GM19025 (cell line): ENCODE data around the gene ENTPD8.

Experiments
- ATAC-seq: cut with Tn5 transposase; IDR thresholded peaks from one replicate; pipeline ENCODE4 v1.9.1; 2021; ENCODE audit warnings: mild to moderate bottlenecking, low read depth, moderate library complexity; ENCODE audit not compliant: unreplicated experiment

The ENTPD8 gene, protein sequence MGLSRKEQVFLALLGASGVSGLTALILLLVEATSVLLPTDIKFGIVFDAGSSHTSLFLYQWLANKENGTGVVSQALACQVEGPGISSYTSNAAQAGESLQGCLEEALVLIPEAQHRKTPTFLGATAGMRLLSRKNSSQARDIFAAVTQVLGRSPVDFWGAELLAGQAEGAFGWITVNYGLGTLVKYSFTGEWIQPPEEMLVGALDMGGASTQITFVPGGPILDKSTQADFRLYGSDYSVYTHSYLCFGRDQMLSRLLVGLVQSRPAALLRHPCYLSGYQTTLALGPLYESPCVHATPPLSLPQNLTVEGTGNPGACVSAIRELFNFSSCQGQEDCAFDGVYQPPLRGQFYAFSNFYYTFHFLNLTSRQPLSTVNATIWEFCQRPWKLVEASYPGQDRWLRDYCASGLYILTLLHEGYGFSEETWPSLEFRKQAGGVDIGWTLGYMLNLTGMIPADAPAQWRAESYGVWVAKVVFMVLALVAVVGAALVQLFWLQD

DNA sequence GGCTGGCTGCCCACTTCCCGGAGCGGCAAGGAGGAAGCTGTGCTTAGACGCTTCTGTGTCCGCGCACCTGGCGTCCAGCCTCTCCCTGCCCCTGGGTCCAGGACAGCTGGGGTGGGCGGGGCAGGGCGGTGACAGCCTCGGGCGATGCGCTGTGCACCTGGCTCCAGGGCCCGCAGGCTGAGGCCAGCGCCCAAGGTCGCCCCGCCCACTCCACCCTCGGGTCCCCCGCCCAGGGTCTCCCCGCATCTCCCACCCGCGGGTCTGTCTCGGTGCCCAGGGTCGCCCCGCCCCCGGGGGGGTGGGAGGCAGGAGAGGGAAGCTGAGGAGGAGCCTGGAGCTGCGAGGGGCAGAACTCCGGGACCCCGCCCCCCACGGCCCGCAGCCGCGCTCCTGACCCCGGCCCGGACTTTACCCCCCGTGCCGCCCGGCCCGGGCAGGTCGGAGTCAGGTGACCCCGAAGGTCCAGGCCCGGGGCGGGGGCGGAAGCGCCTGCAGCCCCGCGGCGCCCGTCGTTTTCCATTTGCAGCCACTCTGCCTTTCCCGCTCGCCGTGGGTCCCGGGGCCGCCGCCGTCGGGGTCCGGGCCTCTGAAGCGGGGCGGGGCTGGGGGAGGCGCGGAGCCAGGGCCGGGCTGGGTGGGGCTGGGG lies at the start of gene ENTPD8:
ENTPD8 (minus strand) TSS at position 69 of the 646 bp plus-strand sequence. CDS start 3,072 bp downstream, outside the sequence.
- ATAC-seq, result no peak

DNA sequence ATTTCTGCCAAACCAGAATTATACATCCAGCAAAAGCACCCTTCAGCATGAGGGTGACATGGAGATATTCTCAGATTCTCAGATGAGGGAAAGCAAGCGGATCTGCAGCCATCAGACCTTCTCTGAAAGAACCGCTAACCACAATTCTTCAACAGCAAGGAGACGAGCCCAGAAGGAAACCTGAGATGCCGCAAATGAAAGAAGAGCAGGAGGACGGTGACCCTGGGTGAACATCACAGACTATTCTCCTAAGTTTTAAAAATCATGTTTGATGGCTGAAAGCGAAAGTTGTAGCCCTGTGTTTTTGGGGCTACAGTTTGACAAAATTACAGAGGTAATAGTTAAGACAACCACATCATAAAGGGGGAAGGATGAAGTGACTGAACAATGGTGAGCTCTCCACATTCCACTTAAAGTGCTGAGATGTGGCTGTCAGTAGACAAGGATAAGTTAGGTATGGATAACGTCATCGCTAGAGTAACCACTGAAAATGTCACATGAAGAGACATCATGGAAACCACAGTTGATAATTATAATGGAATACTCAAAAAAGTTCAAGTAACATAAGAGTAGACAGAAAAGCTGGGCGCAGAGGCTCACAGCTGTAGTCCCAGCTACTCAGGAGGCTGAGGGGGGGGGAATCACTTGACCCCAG lies 49.5 kb upstream of the ENTPD8 start:
- no peak for ATAC-seq

DNA sequence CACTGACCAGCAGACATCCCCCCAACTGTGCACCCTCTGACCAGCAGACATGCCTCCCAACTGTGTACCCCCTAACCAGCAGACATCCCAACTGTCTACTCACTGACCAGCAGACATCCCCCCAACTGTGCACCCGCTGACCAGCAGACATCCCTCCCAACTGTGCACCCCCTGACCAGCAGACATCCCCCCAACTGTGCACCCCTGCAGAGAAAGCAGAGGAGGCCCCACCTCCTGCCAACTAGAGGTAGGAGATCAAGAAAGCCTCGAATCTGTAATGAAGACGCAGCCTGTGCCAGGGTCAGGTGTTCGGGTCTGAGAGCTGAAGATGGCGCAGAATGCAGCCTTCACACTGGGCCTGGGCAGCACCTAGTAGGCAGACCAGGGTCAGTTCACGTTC lies 47.7 kb upstream of the ENTPD8 start:
- no peak for ATAC-seq

DNA sequence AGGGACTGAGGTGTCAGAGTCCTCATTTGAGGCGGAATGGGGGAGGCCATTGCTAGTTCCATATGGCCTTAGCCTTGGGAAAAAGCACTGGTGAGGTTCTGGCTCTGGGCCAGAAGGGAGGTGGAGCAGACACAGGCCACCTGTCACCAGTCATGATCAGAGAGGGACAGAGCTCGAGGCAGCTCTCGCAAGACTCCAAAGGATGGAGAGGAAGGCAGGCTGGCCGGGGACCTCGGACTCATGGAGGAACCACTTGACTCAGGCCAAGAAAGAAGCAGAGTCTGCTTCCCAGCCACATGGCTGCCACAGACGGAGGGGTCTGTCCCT lies 47.1 kb upstream of the ENTPD8 start:
- ATAC-seq, result no peak

DNA sequence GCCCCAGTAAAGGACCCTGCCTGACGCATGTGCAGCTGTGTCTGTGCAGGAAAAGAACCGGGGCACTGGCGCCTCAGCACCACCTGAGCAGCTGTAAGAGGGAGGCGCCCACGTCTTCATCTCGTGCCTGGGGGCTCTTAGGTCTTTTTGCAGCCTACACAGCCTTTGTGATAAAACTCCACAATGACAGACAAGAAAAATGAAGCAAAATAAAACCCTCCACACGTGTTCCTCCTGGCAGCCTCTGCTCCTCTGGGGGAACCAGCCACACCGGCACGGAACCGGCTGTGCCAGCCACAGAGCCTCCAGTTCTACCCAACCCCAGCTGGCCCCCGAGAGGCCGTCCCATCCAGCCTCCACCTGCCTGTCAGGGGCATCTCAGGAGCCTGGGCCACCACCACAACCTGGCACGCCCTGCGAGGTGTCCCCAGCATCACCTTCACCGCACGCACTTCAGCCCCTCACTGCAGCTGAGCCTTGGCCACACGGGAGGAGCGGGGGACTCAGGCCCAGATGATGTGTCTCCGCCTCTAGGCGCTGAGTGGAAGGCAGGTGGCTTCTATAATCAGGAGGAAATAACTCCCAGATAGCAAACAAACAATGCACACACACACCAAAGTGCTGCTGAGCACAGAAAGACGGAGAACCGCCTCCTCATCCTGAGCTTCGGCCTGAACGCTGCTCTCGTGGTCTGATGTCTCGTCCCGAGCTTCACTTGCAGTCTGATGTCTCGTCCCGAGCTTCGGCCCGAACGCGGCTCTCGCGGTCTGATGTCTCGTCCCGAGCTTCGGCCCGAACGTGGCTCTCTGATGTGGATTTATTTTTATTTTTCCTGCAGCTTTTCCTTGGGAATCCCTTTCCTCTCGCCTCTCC lies 46.5 kb upstream of the ENTPD8 start:
- no peak for ATAC-seq

DNA sequence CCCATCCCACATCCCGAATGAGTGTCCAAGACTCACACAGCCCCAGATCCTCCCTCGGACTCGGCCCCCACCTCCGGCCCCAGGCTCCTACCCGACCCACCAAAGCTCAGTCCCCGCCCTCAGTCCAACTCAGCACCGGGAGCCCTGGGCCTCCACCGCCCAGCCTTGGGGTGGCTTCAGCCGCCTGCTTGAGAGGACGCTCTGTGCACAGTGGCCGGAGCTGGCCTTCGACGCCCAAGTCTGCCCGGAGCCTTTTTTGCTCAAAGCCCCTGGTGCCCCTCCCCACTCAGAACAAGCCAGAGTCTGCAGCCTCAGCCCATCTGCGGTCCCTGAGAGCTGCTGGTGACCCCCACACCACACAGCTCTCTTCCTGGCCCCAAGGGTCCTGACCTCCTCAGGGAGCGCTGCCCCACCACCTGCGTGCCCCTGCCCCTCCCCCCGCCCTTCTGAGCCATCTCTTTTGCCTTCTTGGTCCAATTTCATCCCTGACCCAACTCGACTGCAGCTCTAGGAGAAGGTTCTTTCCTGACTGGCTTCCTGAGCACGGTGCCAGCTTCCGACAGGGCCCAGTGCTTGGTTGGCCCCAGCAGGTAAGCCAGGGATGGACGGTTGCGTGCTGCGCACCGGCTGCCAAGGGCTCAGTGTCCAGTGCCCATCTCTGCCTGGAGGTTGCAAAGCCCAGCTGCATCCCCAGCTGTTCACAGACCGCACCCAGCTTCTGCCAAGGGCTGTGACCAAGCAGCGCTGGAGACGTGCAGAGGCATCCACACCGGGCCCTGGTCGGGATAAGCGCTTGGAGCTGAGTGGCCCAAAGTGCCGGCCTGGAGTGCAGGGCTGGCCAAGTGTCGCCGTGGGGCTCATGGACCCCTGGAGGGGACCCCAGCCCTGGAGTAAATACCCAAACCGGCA lies 45.6 kb upstream of the ENTPD8 start:
- no peak for ATAC-seq

DNA sequence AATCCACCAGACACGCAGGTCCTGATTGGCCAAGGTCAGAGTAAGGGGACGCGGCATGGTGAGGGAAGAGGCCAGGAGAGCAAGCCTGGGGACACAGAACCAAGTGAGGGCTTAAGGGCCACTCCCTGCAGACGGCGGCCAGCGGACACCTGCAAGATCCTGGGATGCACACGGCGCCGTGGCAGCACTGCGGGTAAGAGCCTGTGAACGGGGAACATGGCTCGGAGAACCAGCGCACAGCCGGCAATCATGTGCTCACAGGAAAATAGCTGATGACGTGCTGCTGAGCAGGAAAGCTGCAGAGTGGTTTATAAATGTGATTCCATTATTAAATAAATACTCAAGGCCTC lies 45.0 kb upstream of the ENTPD8 start:
- no peak for ATAC-seq

DNA sequence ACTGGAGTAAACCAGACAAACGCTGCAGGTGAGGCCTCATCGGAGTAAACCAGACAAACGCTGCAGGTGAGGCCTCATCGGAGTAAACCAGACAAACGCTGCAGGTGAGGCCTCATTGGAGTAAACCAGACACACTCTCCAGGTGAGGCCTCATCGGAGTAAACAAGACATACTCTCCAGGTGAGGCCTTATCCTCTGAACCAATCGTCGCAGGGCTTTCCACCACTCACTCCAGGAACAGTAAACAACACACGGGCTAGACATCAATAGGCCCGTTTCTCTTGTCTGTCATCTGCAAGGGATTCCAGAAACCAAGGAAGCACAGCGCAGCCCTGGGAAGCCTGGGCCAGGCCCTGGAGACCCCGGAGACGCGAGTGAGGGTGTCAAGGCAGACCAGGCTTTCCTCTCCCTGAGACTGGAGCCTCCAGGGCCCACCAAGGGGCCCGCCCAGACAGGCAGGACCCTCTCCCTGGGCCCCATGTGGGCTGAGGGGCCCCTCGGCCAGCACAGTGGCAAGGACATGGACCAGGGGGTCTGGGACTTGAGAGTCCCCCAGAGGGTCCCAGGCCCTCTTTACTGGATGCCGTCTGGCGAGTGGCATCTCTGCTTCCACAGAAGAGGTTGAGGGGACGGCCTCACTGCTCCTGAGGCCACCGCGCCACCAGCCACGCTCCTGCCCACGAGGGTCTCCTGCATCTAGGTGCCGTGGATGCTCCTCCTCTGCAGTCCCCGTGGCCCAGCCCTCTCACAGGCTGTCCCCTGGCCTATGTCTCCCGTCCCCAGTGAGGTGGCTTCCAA lies 44.4 kb upstream of the ENTPD8 start:
- ATAC-seq, result no peak

DNA sequence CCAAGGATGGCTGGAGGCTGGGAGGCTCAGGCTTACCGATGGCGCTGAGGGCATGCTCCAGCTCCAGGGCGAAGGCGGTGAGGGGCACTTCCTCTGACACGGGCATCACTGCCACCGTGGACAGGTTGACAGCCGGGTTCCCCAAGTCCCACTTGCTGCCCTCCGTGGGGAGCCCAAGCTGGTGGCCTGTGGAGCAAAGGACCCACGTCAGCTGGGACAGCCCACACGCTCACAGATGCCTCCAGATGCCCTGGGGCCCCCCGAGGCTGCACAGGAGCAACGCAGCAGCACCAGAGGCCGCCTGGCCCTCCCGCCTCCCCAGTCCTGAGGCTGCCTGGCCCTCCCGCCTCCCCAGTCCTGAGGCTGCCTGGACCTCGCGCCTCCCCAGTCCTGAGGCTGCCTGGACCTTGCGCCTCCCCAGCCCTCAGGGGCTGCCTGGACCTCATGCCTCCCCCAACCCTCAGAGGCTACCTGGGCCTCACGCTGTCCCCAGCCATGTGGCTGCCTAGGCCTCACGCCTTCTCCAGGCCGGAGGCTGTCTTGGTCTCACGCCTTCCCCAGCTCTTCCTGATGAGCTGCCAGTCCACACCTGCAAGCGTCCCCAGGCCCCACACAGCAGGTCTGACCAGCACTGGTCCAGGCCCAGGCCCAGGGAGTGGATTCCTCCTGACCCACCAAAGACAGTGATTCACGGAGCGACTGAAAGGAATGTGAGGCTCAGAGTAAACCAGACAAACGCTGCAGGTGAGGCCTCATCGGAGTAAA lies 43.6 kb upstream of the ENTPD8 start:
- no peak for ATAC-seq

DNA sequence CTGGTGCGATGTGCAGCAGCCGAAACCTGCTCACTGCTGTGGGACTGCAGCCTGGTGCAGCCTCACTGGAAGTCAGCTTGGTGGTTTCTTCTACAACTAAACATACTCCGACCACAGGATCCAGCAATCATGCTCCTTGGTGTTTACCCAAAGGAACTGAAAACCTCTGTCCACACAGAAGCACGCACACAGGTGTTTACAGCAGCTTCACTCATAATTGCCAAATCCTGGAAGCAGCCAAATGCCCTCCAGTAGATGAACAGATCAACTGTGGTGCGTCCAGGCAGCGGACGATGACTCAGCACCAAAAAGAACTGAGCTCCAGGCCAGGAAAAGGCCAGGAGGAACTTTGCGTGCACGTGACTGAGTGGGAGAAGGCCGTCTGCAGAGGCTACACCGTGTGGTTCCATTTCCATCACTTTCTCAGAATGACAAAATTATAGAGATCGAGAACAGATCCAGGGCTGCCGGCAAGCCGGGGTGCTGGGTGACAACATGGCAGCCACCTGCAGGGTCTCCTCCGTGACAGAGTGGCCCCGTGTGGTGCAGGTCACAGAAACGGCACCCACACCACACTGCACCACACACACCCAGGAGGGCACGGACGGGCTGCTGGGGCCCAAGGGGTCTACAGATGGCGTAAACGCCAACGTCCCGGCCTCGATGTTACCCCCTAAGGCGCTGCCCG lies 41.1 kb upstream of the ENTPD8 start:
- no peak for ATAC-seq

DNA sequence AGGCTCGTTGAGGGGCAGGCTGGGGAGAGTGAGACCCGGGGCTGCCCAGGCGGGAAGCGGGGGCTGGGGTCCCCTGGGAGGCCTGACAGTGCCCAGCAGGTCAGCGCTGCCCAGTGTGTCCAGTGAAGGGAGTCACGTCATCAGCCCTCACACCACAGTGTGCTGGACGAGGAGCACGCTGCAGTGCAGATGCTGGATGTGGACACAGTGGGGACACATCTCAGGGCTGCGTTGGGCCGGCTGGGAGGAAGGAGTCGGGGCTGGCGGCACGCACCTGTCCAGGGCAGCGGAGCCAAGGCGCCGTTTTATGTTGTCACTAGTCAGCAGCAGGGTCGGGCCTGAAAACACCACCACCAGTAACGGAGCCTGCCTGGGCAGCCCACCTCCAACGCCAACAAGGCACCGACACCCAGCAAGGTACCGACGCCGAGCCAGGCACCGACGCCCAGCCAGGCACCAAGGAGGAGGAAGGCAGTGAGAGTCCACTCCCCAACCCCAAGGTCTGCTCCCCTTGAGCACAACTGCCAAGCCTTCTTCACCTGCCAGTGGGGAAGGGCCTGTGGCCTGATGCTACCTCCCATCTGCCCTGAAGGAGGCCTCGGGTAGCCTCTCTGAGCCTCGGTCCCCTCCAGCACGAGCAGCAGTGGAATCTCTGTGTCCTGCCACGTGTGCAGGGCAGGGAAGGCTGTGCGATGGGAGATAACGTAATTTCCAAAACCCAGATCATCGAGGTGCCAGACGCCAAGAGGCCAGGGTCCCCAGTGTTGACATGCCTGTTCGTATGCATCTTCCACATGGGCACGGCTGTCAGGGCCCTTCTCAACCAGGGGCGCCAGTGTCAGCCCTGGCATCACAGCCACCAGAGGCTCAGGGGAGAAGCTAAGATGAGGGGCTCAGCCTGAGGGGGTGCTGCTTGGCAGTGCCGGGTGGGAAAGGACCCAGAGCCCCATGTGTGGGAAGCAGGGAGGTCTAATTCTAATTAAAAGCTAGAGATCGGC lies 39.8 kb upstream of the ENTPD8 start:
- no peak for ATAC-seq

DNA sequence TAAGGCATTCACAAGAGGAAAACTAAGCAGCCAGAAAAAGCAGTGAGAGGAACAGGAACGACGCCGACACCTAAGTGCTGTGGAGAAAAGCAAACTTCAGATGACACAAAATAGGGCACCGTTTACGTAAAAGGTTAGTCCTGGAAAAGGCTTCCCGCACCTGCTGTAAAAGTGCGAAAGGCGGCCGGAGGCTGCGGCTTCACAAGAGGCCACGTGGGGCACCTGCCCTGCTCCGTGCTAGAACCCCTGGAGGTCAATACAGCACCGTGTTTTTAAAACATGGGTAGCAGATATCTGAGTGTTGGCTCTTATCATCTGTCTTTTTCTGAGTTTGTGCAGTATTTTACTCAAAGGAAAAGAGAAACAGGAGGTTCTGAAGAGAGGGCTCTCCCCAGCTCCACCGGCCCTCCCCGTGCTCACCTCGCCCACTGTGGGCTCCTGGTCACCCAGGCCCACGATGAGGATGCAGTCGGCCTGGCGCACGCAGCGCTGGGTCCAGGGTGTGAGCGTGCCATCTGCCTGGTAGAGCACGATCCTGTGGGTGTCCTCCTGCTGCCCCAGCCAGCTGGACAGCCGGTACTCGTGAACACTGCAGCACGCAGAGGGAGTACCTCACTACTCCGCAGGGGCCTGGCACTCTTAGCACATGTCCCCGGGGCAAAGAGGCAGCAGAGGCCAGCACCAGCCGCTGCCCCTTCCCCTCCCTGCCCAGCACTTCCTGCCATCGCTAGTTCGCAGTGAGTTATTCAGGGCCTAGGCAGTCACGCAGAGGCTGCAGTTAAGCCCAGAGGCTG lies 38.9 kb upstream of the ENTPD8 start:
- ATAC-seq, result no peak

DNA sequence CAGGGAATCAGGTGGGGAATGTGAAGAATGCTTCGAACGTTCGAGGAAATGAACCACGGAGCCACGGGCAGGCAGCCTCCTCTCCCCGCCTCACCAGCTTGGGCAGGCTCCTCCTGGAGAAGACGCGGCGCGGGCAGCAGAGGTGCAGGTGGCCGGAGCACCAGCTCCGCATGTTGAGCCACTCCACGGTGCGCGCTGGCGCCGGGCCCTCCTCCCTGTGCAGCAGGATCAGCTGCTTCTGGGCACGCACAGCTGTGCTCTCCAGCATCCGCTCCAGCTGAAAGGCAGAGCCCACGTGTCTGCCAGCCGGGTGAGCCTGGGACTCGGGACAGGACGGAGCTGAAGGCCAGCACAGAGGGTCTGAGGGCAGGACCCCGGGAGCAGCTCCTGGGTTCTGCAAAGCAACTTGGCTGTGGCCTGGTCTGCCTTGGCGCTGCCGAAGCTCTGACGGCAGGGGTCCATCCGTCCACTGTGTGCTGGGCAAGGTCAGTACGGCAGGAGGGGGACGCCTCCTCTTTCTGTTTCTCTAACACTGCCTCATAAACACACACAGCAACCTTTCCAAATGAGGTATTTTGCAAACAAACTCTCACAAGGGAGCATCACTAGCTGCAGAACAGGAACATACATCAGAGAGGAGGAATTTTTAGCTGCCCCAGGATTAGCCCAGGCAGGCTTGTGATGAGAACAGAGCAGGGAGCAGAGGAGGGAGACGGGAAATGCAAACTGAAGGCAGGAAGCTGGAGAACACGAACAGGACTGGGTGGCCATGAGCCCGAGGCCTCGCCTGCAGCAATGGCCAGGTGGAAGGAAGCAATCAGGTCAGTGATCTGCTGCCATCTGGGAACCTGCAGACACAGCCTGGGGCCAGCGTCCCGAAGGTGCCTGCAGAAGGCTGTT lies 38.1 kb upstream of the ENTPD8 start:
- ATAC-seq, result no peak

DNA sequence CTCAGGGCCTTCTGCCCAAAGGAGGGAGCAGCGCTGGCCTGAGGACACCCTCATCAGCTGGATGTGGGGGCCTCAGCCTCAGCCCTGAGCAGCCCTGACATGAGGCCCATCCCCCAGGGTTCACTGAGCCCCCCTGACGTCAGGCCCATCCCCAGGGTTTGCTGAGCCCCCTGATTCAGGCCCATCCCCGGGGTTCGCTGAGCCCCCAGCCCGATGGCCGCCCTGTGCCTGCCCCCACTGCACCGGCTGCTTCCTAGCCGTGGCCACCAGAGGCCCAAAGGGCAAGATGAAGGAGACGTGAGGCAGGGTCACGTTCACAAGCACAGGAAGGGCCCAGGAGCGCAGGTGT lies 37.4 kb upstream of the ENTPD8 start:
- ATAC-seq, result no peak
